SK-N-MC (cell line): ENCODE results near the gene SLC66A2.

Experiments used
- EZH2 ChIP-seq: fragments of 200-600 bp; sonication (generic); IDR thresholded peaks from one replicate; pipeline ENCODE4 v1.6.1; 2017; ENCODE audit warnings: antibody characterized with exemption
- FOXP2 ChIP-seq: optimal IDR thresholded peaks from 2 replicates; pipeline ENCODE3; 2011; ENCODE audit warnings: mild to moderate bottlenecking, moderate library complexity; ENCODE audit not compliant: insufficient read depth; ENCODE audit errors: extremely low read length, control extremely low read depth
- POLR2AphosphoS5 ChIP-seq: IDR thresholded peaks from 2 replicates; pipeline ENCODE4 v1.6.1; 2012; ENCODE audit warnings: mild to moderate bottlenecking, low read depth, low read length, borderline replicate concordance

DNA sequence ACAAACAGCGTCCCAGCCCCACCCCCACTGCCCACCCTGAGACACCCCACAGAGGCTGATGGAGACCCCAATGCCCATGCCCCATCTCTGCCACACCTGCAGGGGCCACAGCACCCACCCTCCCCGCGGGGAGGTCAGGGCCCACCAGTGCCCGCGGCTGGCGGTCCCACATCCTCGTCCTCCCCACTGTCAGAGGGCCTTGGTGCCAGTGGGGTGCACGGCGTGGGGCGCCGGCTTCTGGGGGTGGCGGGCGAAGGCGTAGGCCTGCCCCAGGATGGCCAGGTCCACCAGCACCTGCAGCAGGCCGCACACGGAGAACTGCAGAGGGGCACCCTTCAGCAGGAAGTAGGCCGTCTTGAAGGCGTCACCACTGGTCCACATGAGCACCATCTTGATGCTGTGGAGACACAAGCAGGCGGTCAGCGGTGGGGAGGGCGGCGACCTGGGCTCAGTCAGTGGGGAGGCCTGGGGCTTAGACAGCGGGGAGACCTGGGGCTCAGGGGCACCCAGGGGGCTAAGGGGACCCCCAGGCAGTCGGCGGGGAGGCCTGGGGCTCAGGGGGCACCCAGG, 47.6 kb downstream of the SLC66A2 start:
- TF ChIP-seq POLR2AphosphoS5 (no peak), EZH2 (no peak), FOXP2 (no peak)
